ENCODE results near the gene IPO9.

Gene IPO9

DNA sequence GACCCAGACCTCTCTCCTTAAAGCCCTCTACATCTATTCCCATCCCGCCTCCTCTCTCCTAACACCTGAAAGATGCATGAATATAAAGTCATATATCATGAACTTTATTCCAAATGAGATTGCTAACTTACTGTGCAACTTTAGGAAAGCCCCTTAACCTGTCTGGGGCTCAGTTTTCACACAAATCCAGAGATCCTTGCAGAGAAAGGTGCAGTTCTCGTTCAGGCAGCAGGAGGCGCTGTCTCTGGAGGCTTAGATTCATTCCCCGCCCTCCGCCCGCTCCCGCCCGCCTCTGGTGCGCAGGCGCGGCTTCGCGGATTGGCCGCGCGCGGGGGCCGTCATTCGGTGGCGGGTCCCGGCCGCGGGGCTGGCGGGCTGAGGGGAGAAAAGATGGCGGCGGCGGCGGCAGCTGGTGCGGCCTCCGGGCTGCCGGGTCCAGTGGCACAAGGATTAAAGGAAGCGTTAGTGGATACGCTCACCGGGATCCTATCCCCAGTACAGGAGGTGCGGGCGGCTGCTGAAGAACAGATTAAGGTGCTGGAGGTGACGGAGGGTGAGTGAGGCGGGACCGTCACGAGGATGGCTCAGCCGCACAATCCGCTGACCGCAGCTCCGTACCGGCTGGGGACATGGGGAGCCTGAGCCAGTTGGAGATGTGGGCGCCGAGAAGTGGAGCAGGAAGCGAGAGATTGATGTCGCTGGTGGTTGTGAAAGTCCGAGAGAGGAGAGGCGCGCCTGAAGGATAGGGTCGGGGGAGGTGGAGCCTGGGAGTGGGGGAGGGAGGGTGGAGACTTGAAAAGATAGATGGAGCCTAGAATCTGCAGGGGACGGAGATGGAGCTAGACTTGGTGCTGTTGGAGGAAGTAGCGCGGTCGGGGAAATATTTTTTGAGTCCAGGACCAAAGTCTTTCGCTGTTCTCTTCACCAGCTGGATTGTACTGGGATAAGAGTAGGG is at the start of gene IPO9:
TSS of gene IPO9 (plus strand) at position 338 of the 955 bp plus-strand sequence. CDS start at position 391, 53 bp downstream.
- Histone ChIP-seq H3K4me1 (ENCODE audit: insufficient read depth, low read length, severe bottlenecking) (peaks cover 40% of the 10 kb centered on the region), H3K9me2 (ENCODE audit: low read depth, low read length) (no peaks in the 10 kb centered on the region), H3K4me2 (ENCODE audit: low read length) (peak within 1 kb of the TSS; percentile 97), H3K9me3 (ENCODE audit: low read length) (no peaks in the 10 kb centered on the region), H3K9ac (ENCODE audit: low read length) (peak within 1 kb of the TSS; percentile 88), H2AFZ (ENCODE audit: low read length) (no peak within 1 kb of the TSS), H3K4me3 (ENCODE audit: low read depth, low read length, poor library complexity, severe bottlenecking) (peak within 1 kb of the TSS; percentile 77), H3K27ac (ENCODE audit: low read depth, low read length, poor library complexity, severe bottlenecking) (peak within 1 kb of the TSS; percentile 60), H4K20me1 (ENCODE audit: insufficient read depth, low read length) (no peaks in the 10 kb centered on the region), H3K79me2 (ENCODE audit: insufficient read depth, low read length) (peaks cover 46% of the 10 kb centered on the region), H3K36me3 (ENCODE audit: insufficient read depth, low read length) (no peaks in the 10 kb centered on the region; the same call in 1 of the 2 replicates), H3F3A (ENCODE audit: insufficient read depth, low read length) (no peaks in the 10 kb centered on the region), H3K27me3 (ENCODE audit: insufficient read depth, low read length) (no peaks in the 10 kb centered on the region)
- TF ChIP-seq, protein P1, sequence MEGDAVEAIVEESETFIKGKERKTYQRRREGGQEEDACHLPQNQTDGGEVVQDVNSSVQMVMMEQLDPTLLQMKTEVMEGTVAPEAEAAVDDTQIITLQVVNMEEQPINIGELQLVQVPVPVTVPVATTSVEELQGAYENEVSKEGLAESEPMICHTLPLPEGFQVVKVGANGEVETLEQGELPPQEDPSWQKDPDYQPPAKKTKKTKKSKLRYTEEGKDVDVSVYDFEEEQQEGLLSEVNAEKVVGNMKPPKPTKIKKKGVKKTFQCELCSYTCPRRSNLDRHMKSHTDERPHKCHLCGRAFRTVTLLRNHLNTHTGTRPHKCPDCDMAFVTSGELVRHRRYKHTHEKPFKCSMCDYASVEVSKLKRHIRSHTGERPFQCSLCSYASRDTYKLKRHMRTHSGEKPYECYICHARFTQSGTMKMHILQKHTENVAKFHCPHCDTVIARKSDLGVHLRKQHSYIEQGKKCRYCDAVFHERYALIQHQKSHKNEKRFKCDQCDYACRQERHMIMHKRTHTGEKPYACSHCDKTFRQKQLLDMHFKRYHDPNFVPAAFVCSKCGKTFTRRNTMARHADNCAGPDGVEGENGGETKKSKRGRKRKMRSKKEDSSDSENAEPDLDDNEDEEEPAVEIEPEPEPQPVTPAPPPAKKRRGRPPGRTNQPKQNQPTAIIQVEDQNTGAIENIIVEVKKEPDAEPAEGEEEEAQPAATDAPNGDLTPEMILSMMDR (IDR thresholded peaks at IDR 0.05; ENCODE audit: low read length), result peak; percentile 90
- no peak for TF ChIP-seq EZH2 (IDR thresholded peaks at IDR 0.05; ENCODE audit: borderline replicate concordance, low read length)

GRCh38 chr1:201779351-201779880 is 49.5 kb upstream of the IPO9 start:
- H3K27me3 ChIP-seq (ENCODE audit: insufficient read depth, low read length), result no peaks in the 10 kb centered on the region
- H3K36me3 ChIP-seq (ENCODE audit: insufficient read depth, low read length), result no peaks in the 10 kb centered on the region
- H2AFZ ChIP-seq (ENCODE audit: low read length), result no peak overlapping the region
- no peaks in the 10 kb centered on the region for H3K4me1 ChIP-seq (ENCODE audit: insufficient read depth, low read length, severe bottlenecking)
- no peak overlapping the region for H3K4me2 ChIP-seq (ENCODE audit: low read length)
- no peaks in the 10 kb centered on the region for H3K79me2 ChIP-seq (ENCODE audit: insufficient read depth, low read length)
- H3K9me3 ChIP-seq (ENCODE audit: low read length), result no peaks in the 10 kb centered on the region
- TF ChIP-seq, protein P1 (IDR thresholded peaks at IDR 0.05; ENCODE audit: low read length), result no peak
- no peak for TF ChIP-seq EZH2 (IDR thresholded peaks at IDR 0.05; ENCODE audit: borderline replicate concordance, low read length)
- no peaks in the 10 kb centered on the region for H4K20me1 ChIP-seq (ENCODE audit: insufficient read depth, low read length)
- H3K9me2 ChIP-seq (ENCODE audit: low read depth, low read length), result no peaks in the 10 kb centered on the region
- H3F3A ChIP-seq (ENCODE audit: insufficient read depth, low read length), result no peaks in the 10 kb centered on the region
- H3K4me3 ChIP-seq (ENCODE audit: low read depth, low read length, poor library complexity, severe bottlenecking), result no peak overlapping the region
- no peak overlapping the region for H3K9ac ChIP-seq (ENCODE audit: low read length)
- no peak overlapping the region for H3K27ac ChIP-seq (ENCODE audit: low read depth, low read length, poor library complexity, severe bottlenecking)

- Histone ChIP-seq H3K4me1 (ENCODE audit: insufficient read depth, low read length, severe bottlenecking) (no peaks in the 10 kb centered on the region), H3K36me3 (ENCODE audit: insufficient read depth, low read length) (no peaks in the 10 kb centered on the region), H3K9me2 (ENCODE audit: low read depth, low read length) (no peaks in the 10 kb centered on the region), H3K27me3 (ENCODE audit: insufficient read depth, low read length) (no peaks in the 10 kb centered on the region), H4K20me1 (ENCODE audit: insufficient read depth, low read length) (no peaks in the 10 kb centered on the region), H3K27ac (ENCODE audit: low read depth, low read length, poor library complexity, severe bottlenecking) (no peak overlapping the region), H3K4me2 (ENCODE audit: low read length) (no peak overlapping the region), H3K9ac (ENCODE audit: low read length) (no peak overlapping the region), H3F3A (ENCODE audit: insufficient read depth, low read length) (no peaks in the 10 kb centered on the region), H2AFZ (ENCODE audit: low read length) (no peak overlapping the region), H3K9me3 (ENCODE audit: low read length) (no peaks in the 10 kb centered on the region), H3K79me2 (ENCODE audit: insufficient read depth, low read length) (no peaks in the 10 kb centered on the region), H3K4me3 (ENCODE audit: low read depth, low read length, poor library complexity, severe bottlenecking) (no peak overlapping the region)
- TF ChIP-seq, protein P1 (IDR thresholded peaks at IDR 0.05; ENCODE audit: low read length), result no peak
- TF ChIP-seq EZH2 (IDR thresholded peaks at IDR 0.05; ENCODE audit: borderline replicate concordance, low read length), result no peak
These were observed 48.0 kb upstream of the IPO9 start for GRCh38 chr1:201780952-201781351.
